Loucy (cell line): ENCODE results near the gene EP400.
"Not testable (repeated sequence)": the region's sequence is repeated elsewhere in the genome, so short reads cannot be mapped to it uniquely, and the experiment has no call there.

Source experiments
- H2AFZ ChIP-seq: fragments of 200-600 bp; sonication (generic); 2 replicates; pipeline ENCODE4 v1.6.0; 2016; ENCODE audit warnings: antibody characterized with exemption, mild to moderate bottlenecking, low read length, moderate library complexity
- H3F3A ChIP-seq: fragments of 200-600 bp; 2 replicates; pipeline ENCODE4 v1.6.0; 2016; ENCODE audit warnings: antibody characterized with exemption, low read depth, mild to moderate bottlenecking
- H3K27me3 ChIP-seq: fragments of 200-600 bp; sonication (generic); 2 replicates; pipeline ENCODE4 v1.6.1; 2014; ENCODE audit warnings: low read length, mild to moderate bottlenecking; ENCODE audit not compliant: insufficient read depth, poor library complexity, severe bottlenecking
- H3K36me3 ChIP-seq: fragments of 200-600 bp; sonication (generic); 2 replicates; pipeline ENCODE4 v1.6.1; 2016; ENCODE audit warnings: low read length; ENCODE audit not compliant: insufficient read depth
- H3K4me1 ChIP-seq: fragments of 200-600 bp; sonication (generic); 2 replicates; pipeline ENCODE4 v1.5.1; 2014; ENCODE audit warnings: low read length, mild to moderate bottlenecking; ENCODE audit not compliant: insufficient read depth, poor library complexity, severe bottlenecking
- H3K4me2 ChIP-seq: fragments of 200-600 bp; sonication (generic); 2 replicates; pipeline ENCODE4 v1.6.0; 2014; ENCODE audit warnings: antibody characterized with exemption, low read length, low read depth, mild to moderate bottlenecking; ENCODE audit not compliant: poor library complexity, severe bottlenecking
- H3K4me3 ChIP-seq: fragments of 200-600 bp; sonication (generic); 2 replicates; pipeline ENCODE4 v1.5.1; 2014; ENCODE audit warnings: low read length, mild to moderate bottlenecking, mixed read lengths; ENCODE audit not compliant: poor library complexity, severe bottlenecking
- H3K79me2 ChIP-seq: fragments of 200-600 bp; sonication (generic); 2 replicates; pipeline ENCODE4 v1.6.1; 2014; ENCODE audit warnings: low read length; ENCODE audit not compliant: insufficient read depth
- H3K9ac ChIP-seq: fragments of 200-600 bp; sonication (generic); 2 replicates; pipeline ENCODE4 v1.6.0; 2014; ENCODE audit warnings: mild to moderate bottlenecking, low read depth, low read length, moderate library complexity; ENCODE audit not compliant: poor library complexity, severe bottlenecking
- H3K9me2 ChIP-seq: fragments of 200-600 bp; sonication (generic); replicated peaks from 2 replicates; pipeline ENCODE4 v1.6.1; 2016; ENCODE audit warnings: low read depth, low read length, mixed read lengths
- H3K9me3 ChIP-seq: fragments of 200-600 bp; sonication (generic); 2 replicates; pipeline ENCODE4 v1.6.1; 2014; ENCODE audit warnings: mild to moderate bottlenecking, antibody characterized with exemption, low read length, low read depth; ENCODE audit not compliant: insufficient read depth
- H4K20me1 ChIP-seq: fragments of 200-600 bp; sonication (generic); 2 replicates; pipeline ENCODE4 v1.6.0; 2014; ENCODE audit warnings: antibody characterized with exemption, low read length, mild to moderate bottlenecking; ENCODE audit not compliant: insufficient read depth, poor library complexity, severe bottlenecking
- CTCF ChIP-seq: fragments of 200-600 bp; sonication (generic); conservative IDR thresholded peaks from 2 replicates; pipeline ENCODE4 v1.5.1; 2014; ENCODE audit warnings: mild to moderate bottlenecking, antibody characterized with exemption, low read length
- EZH2phosphoT487 ChIP-seq: fragments of 200-600 bp; IDR thresholded peaks from 2 replicates; pipeline ENCODE4 v1.6.1; 2018; ENCODE audit warnings: antibody characterized with exemption, mild to moderate bottlenecking, moderate library complexity, borderline replicate concordance

The EP400 gene

GRCh38 chr12:132079200-132079599 lies 129.5 kb downstream of the EP400 start:
- Histone ChIP-seq H3K4me3 (no peak overlapping the region), H3F3A (no peaks in the 10 kb centered on the region)

GRCh38 chr12:132079695-132080094 lies 130.0 kb downstream of the EP400 start:
- Histone ChIP-seq H3K4me2 (no peak overlapping the region), H4K20me1 (peaks cover 1% of the 10 kb centered on the region)
- TF ChIP-seq EZH2phosphoT487 (no peak), CTCF (no peak)

More at GRCh38 chr12:132079200-132079599, 129.5 kb downstream of the EP400 start:
- peaks cover under 1% of the 10 kb centered on the region; the same call in 1 of the 2 replicates for H3K79me2 ChIP-seq
- H3K36me3 ChIP-seq, result peaks cover 38% of the 10 kb centered on the region; the same call in 1 of the 2 replicates
- TF ChIP-seq CTCF, result no peak
- TF ChIP-seq EZH2phosphoT487, result no peak
- H3K27me3 ChIP-seq, result no peaks in the 10 kb centered on the region
- no peak overlapping the region for H3K4me2 ChIP-seq
- no peak overlapping the region for H3K9ac ChIP-seq
- no peaks in the 10 kb centered on the region for H3K9me2 ChIP-seq
- H2AFZ ChIP-seq, result no peak overlapping the region
- H4K20me1 ChIP-seq, result no peaks in the 10 kb centered on the region
- H3K4me1 ChIP-seq, result peaks cover 5% of the 10 kb centered on the region
- no peaks in the 10 kb centered on the region for H3K9me3 ChIP-seq

GRCh38 chr12:132080515-132080914 lies 130.8 kb downstream of the EP400 start:
- not testable (repeated sequence) for H3K27me3 ChIP-seq, H3F3A ChIP-seq, H3K9me3 ChIP-seq, H2AFZ ChIP-seq, H3K4me1 ChIP-seq, H4K20me1 ChIP-seq, H3K4me3 ChIP-seq, H3K9ac ChIP-seq, H3K9me2 ChIP-seq, H3K4me2 ChIP-seq
- H3K79me2 ChIP-seq, result peaks cover 14% of the 10 kb centered on the region
- H3K36me3 ChIP-seq, result peaks cover 31% of the 10 kb centered on the region; the same call in 1 of the 2 replicates

More at GRCh38 chr12:132079695-132080094, 130.0 kb downstream of the EP400 start:
- Histone ChIP-seq H3K9me2 (no peaks in the 10 kb centered on the region), H3K4me3 (no peak overlapping the region), H3K9ac (no peak overlapping the region), H3K4me1 (peaks cover 5% of the 10 kb centered on the region), H3K27me3 (no peaks in the 10 kb centered on the region), H3K36me3 (peaks cover 38% of the 10 kb centered on the region; the same call in 1 of the 2 replicates), H3F3A (no peaks in the 10 kb centered on the region), H3K9me3 (no peaks in the 10 kb centered on the region), H2AFZ (no peak overlapping the region), H3K79me2 (peaks cover 6% of the 10 kb centered on the region)

- Histone ChIP-seq H3K27me3 (no peaks in the 10 kb centered on the region), H3K4me2 (no peak overlapping the region), H3K4me3 (no peak overlapping the region), H3K9me3 (no peaks in the 10 kb centered on the region), H3K79me2 (peaks cover 21% of the 10 kb centered on the region), H3F3A (no peaks in the 10 kb centered on the region), H3K36me3 (peaks cover 22% of the 10 kb centered on the region; the same call in 1 of the 2 replicates), H3K4me1 (peaks cover 14% of the 10 kb centered on the region), H4K20me1 (peaks cover 16% of the 10 kb centered on the region), H2AFZ (no peak overlapping the region), H3K9ac (no peak overlapping the region), H3K9me2 (no peaks in the 10 kb centered on the region)
- no peak for TF ChIP-seq CTCF
- no peak for TF ChIP-seq EZH2phosphoT487
Observed at GRCh38 chr12:132081423-132081822, 131.7 kb downstream of the EP400 start.
